ENCODE data around the gene RASA3.

- TF ChIP-seq GATA2 (IDR thresholded peaks at IDR 0.05; ENCODE audit: low read depth, low read length) (no peak; the same call in 1 of the 2 replicates), GATA3 (IDR thresholded peaks at IDR 0.05; ENCODE audit: low read depth, low read length) (no peak)
Observed at GRCh38 chr13:114131583-114132418, 622 bp downstream of the RASA3 start.
